LNCAP (cell line): ENCODE measurements around the gene THAP3.

Experiments used
- TF ChIP-seq, protein P1 (sequence below): fragments of 450-650 bp; IDR thresholded peaks from 2 replicates; pipeline ENCODE4 v1.5.1; 2017; ENCODE audit warnings: mild to moderate bottlenecking

THAP3 gene

DNA sequence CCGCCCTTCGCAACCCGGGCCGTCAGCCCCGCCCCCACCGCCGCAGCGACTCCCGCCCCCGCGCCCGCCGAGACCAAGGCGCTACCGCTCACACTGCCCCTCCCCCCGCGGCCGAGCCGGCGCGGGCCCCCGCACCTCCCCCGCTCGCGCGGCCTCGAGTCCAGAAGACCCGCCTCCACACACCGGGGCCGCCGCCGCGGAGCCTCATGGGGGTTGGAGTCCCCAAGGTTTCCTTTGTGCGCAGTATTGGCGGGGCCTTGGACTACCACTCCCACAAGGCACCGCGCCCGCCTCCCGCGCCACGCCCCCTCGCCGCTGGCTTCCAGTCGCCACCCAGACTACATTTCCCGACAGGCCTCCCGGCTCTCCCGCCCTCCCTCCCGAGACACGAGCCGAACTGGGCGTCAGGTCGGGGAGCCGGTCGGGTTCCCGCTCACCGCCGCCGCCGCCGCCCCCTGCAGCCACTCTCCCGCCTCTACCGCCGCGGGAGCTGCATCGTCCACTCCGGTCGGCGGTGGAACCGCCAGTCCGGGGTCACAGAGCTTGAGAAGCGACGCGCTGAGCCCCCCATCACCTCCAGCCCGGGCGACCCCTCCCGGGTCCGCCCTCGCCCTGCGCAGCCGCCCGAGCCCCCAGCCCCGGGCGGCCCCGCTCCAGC, 11.2 kb upstream of the THAP3 start, which contains the start of gene PHF13:
Gene PHF13, plus strand, starts transcription at position 371 of the 658 bp plus-strand sequence. CDS start 336 bp downstream, outside the sequence.
- TF ChIP-seq, protein P1, sequence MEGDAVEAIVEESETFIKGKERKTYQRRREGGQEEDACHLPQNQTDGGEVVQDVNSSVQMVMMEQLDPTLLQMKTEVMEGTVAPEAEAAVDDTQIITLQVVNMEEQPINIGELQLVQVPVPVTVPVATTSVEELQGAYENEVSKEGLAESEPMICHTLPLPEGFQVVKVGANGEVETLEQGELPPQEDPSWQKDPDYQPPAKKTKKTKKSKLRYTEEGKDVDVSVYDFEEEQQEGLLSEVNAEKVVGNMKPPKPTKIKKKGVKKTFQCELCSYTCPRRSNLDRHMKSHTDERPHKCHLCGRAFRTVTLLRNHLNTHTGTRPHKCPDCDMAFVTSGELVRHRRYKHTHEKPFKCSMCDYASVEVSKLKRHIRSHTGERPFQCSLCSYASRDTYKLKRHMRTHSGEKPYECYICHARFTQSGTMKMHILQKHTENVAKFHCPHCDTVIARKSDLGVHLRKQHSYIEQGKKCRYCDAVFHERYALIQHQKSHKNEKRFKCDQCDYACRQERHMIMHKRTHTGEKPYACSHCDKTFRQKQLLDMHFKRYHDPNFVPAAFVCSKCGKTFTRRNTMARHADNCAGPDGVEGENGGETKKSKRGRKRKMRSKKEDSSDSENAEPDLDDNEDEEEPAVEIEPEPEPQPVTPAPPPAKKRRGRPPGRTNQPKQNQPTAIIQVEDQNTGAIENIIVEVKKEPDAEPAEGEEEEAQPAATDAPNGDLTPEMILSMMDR: no peak

DNA sequence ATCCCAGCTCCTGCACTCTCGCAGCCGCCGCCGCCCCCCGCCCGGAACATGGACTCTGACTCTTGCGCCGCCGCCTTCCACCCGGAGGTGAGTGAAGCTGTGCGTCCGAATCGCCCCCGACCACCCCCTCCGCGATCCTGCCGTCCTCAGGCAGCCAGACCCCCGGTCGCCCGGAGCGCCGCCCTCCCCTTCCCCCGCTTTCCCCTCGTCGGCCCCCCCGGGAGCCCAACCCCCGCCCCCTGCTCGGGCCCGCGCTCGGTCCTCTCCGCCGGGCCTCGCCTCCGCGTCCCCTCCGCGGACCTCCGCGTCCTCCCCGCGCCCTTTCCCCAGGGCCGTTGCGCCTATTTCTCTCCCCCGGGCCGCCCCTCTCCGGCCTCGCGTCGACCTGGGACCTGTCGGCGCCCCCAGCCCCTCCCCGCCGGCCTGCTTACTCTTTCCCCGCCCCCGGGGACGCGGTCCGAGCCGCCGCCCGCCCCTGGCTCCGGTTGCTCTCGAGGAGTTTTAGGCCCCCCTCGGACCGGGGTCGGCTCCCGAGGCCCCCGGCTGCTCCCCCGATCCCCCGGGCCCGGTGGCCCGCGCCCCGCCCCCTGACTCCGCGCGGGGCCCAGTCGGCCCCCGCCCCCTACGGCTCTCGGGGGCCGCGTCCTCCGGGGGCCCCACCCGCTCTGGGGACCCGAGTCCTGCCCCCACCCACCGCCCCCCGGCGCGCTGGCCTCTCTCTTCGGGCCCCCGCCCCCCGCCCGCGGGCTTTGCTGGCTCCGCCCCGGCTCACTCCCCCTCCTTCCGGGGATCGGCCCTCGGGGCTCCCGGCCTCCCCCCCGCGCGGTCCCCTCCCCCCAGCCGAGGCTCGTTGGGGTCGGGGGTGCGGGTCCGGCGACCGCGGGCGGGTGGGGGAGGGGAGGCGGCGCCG, 10.4 kb upstream of the THAP3 start:
- TF ChIP-seq, protein P1: no peak

DNA sequence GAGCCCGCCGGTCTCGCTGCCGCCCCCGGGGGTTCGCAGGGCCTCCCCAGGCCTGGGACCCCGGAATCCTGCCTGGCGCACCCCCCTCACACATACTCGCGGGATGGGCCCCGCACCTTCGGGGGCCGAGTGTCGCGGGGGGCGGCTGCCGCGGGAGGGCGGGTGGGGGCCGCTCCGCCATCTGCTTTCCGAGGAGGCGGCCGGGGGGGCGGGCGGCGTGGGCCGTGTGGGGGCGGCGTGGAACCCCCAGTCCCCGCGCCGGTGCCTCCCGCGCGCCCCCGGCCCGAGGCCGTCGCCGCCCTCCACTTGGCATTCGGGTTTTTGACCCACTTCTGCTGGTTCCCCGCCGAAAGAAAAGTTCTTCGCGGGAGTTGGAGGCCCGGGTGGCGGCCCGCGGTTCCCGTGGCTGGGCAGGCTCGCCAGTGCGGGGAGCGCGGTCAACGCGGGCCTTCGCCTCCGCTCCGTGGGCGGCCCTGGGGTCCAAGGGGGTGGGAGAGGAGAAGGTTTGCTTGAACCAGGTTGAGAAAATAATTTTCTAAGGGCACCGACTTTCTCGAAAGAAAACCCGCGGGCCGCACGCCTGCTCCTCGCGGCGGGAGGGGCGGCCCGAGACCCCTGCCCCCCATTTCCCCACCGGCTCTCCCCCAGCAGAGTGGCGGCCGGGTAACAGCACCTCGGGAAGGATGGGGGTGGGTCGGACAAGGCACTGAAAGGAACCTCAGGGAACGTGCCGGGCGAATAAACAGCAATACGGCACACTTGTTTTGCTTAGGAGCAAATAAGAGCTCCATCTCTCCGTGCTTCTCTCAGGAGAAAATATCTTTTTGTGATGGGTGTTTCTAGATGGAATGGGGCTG, 9.5 kb upstream of the THAP3 start:
- TF ChIP-seq, protein P1: no peak

DNA sequence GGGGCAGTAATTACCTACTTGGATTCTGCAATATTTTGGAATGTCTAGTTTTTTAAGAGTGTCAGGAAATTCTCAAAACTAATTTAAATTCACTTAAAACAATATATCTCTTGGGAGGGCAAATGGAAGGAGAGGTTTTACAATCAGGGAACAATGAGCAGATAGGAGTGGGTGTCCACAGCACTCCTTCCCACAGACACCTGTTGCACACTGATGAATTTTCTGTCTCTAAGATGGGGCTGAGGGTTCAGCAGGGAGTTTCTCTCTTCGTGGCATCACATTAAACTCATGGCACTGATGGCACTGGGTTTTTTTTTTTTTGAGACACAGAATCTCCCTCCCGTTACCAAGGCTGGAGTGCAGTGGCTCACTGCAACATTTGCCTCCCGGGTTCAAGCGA, 5.6 kb upstream of the THAP3 start:
- TF ChIP-seq, protein P1: no peak

DNA sequence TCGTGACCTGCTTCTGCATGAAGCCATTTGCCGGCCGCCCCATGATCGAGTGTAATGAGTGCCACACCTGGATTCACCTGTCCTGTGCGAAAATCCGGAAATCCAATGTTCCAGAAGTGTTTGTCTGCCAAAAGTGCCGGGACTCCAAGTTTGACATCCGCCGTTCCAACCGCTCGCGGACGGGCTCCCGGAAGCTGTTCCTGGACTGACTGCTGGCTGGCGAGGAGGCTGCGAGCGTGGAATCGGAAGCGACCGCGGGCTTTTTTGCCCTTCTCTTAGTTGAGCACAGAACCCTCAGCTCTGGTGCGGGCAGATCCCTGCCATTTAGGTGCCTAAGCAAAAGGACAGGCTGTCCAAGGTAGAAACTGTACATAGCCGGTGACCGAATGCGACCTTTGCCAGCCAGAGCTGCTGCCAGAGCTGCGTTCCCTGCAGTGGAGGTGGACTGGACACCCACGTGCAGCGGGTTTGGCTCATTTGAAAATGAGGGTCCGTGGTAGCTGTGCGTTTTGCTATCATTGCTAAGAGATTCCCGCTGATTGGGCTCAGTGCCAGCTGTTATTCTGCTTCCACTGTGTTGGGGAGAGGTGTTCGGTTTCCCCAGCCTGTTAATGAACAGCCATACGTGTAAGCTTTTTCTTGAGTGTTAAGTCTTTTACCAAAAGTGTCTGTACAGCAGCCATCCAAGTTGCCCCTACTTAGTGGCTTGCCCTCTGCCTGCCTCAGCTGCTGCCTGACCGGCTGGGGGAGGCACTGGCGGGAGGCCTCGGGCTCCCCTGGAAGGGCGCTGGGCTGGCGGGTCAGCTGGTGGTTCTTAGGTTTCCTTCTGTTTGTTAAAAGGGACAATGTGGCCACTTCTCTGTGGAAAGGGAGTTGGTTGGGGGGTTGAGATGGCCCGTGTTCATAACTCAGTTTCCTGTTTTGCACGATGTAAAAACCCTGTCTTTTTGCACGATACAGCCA, 3.0 kb upstream of the THAP3 start:
- TF ChIP-seq, protein P1: no peak

DNA sequence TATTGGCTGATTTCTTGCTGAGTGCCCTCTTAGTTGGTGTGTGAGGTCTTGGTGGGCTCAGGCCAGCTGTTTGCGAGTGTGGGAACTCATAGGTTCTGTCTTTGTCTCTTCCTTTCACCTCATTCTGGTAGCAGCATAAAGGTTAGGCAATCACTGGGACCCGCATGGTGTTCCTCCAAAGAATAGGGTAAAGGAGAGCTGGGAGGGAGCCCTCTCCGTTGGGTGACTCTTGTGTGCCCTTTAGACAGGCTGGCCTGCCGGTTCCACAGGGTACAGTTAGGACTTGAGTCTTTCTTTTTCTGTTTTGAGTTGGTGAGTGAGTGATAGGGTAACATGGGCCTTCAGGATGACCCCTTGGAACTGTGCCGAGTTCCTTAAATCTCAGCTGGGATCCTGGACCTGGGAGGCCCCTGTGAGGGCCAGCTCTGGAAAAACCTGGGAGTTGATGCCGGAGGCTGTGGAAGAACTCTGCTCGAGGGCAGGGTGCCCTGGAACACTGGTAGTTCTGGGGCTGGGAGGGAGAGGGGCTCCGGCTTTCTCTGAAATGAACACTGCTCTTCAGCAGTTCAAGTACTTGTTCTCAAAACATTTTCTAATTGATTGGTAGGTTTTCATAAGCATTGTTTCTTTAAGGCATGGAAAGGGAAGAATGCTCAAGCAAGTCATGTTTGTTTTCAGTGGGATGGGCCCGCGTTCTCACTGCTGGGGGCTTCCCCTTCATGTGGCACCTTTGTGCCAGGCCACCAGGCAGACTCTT, 2.1 kb upstream of the THAP3 start:
- TF ChIP-seq, protein P1: no peak
